BJ (cell line): ENCODE data around the gene CABP5. TPM values are rescaled to one million over a fixed set of nuclear protein-coding genes. Genes with fewer than 3 reads are reported as not detected.

Experiments used
- CTCF ChIA-PET: fragments of 350-600 bp; formaldehyde crosslinking; extraction: SDS; loops from one replicate; lab custom pipeline; 2021; ENCODE audit warnings: antibody characterized with exemption, inconsistent platforms; lab: Yijun Ruan, JAX
- POLR2A ChIA-PET: fragments of 300-600 bp; sonication (Branson Sonifier 250); formaldehyde crosslinking; extraction: SDS; loops from one replicate; lab custom pipeline; 2021; ENCODE audit warnings: antibody characterized with exemption; lab: Charles Lee
- DNase-seq: peaks from one replicate; pipeline ENCODE4 v3.0.0-alpha.2; 2011; ENCODE audit warnings: low read depth
- H3K27me3 ChIP-seq: 2 replicates; pipeline ENCODE4 v1.6.0; 2011; ENCODE audit warnings: low read length; ENCODE audit not compliant: control insufficient read depth, insufficient read depth
- H3K36me3 ChIP-seq: 2 replicates; pipeline ENCODE4 v1.5.1; 2011; ENCODE audit warnings: low read length; ENCODE audit not compliant: control insufficient read depth, insufficient read depth
- H3K4me3 ChIP-seq: 2 replicates; pipeline ENCODE4 v1.5.1; 2011; ENCODE audit warnings: low read depth, mild to moderate bottlenecking, control low read depth, low read length
- polyA plus RNA-seq: library from polyadenylated mRNA; depleted of rRNA; stranded (reverse); fragments of >200 nt; gene quantifications from 2 replicates; pipeline ENCODE4 v1.2.3, GENCODE V29; 2011
- TF ChIP-seq, protein P1 (sequence below): IDR thresholded peaks from 2 replicates; pipeline ENCODE4 v1.5.1; 2011; ENCODE audit warnings: low read depth, mild to moderate bottlenecking, control low read depth, inconsistent platforms, low read length, moderate library complexity; ENCODE audit not compliant: insufficient read depth

CABP5 gene
- polyA plus RNA-seq, 1 experiment = not detected

- DNase-seq = no peak
- CTCF ChIA-PET = no interaction called here
- H3K4me3 ChIP-seq = no peak overlapping the region
- POLR2A ChIA-PET = no interaction called here
- H3K27me3 ChIP-seq = peaks cover 2% of the 10 kb centered on the region
- H3K36me3 ChIP-seq = no peaks in the 10 kb centered on the region
- TF ChIP-seq, protein P1, sequence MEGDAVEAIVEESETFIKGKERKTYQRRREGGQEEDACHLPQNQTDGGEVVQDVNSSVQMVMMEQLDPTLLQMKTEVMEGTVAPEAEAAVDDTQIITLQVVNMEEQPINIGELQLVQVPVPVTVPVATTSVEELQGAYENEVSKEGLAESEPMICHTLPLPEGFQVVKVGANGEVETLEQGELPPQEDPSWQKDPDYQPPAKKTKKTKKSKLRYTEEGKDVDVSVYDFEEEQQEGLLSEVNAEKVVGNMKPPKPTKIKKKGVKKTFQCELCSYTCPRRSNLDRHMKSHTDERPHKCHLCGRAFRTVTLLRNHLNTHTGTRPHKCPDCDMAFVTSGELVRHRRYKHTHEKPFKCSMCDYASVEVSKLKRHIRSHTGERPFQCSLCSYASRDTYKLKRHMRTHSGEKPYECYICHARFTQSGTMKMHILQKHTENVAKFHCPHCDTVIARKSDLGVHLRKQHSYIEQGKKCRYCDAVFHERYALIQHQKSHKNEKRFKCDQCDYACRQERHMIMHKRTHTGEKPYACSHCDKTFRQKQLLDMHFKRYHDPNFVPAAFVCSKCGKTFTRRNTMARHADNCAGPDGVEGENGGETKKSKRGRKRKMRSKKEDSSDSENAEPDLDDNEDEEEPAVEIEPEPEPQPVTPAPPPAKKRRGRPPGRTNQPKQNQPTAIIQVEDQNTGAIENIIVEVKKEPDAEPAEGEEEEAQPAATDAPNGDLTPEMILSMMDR = no peak
Measured at GRCh38 chr19:48030073-48030472, 13.8 kb downstream of the CABP5 start.

GRCh38 chr19:48029431-48029830, 14.4 kb downstream of the CABP5 start:
- H3K4me3 ChIP-seq = no peak overlapping the region
- peaks cover 2% of the 10 kb centered on the region for H3K27me3 ChIP-seq
- no peaks in the 10 kb centered on the region for H3K36me3 ChIP-seq
- DNase-seq = no peak
- TF ChIP-seq, protein P1 = no peak
- CTCF ChIA-PET = no interaction called here
- POLR2A ChIA-PET = interaction anchor here (0.6 kb wide), 1 partner anchor 23 kb away, joined by 10 read pairs; no protein-coding TSS in a partner anchor

DNA sequence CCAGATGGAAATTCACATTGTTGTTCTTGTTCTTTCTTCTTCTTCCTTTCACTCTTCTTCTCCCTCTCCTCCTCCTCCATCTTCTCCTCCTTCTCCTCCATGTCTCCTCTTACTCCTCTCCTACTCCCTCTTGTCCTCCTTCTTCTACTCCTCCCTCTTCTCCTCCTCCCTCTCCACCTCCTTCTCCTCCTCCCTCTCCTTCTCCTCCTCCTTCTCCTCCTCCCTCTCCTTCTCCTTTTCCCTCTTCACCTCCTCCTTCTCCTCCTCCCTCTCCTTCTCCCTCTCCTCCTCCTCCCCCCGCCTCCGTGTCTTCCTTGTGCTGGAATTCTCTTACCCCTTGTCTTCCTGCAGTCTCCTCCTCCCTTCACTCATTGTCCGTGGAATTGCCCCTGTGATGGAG, 18.4 kb downstream of the CABP5 start:
- DNase-seq = no peak
- TF ChIP-seq, protein P1 = no peak
- Histone ChIP-seq H3K36me3 (no peaks in the 10 kb centered on the region), H3K4me3 (no peak overlapping the region), H3K27me3 (no peaks in the 10 kb centered on the region; the same call in 1 of the 2 replicates)
- POLR2A ChIA-PET = no interaction called here
- CTCF ChIA-PET = no interaction called here

- CTCF ChIA-PET = no interaction called here
- no peaks in the 10 kb centered on the region; the same call in 1 of the 2 replicates for H3K27me3 ChIP-seq
- H3K4me3 ChIP-seq = no peak overlapping the region
- no peaks in the 10 kb centered on the region for H3K36me3 ChIP-seq
- TF ChIP-seq, protein P1 = no peak
- POLR2A ChIA-PET = no interaction called here
- DNase-seq = no peak
Measured at GRCh38 chr19:48023518-48023917, 20.4 kb downstream of the CABP5 start.

DNA sequence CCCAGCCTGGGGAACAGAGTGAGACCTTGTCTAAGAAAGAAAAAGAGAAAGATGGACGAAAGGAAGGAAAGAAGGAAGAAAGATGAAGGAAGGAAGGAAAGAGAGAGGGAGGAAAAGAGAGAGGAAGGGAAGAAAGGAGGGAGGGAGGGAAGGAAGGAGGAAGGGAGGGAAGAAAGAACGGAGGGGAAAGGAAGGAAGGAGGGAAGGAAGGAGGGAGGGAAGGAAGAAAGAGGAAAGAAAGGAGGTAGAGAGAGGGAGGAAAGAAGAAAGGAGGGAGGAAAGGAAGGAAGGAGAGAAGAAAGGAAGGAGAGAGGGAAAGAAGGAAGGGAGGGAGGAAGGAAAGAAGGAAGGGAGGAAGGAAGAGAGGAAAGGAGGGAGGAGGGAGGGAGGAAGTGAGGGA, 20.9 kb downstream of the CABP5 start:
- DNase-seq = no peak
- ChIA-PET POLR2A (no interaction called here), CTCF (no interaction called here)
- Histone ChIP-seq H3K27me3 (no peaks in the 10 kb centered on the region; the same call in 1 of the 2 replicates), H3K36me3 (no peaks in the 10 kb centered on the region), H3K4me3 (no peak overlapping the region)
- TF ChIP-seq, protein P1 = no peak
